Gastrocnemius medialis (tissue), 4 donors: ENCODE results near the gene CTSL.

ENCODE experiments used
- CTCF ChIP-seq, 5 experiments: fragments of 450-650 bp in 3 of 5; fragments of 200-600 bp in 2 of 5; sonication (generic) in 2 of 5; IDR thresholded peaks in 4 of 5; conservative IDR thresholded peaks in 1 of 5; 1 replicate in 4 of 5; 2 replicates in 1 of 5; pipeline ENCODE4 v1.5.1; 2016 to 2019; ENCODE audit warnings: antibody characterized with exemption in 5 of 5, mild to moderate bottlenecking in 3 of 5, moderate library complexity in 3 of 5
- POLR2A ChIP-seq, 2 donors: fragments of 450-650 bp; IDR thresholded peaks; one replicate each; pipeline ENCODE4 v1.6.1; 2017; ENCODE audit warnings: antibody characterized with exemption in 2 of 2, mild to moderate bottlenecking in 2 of 2, moderate library complexity in 2 of 2

GRCh38 chr9:87676976-87677775 lies 48.7 kb upstream of the CTSL start:
- TF ChIP-seq CTCF (IDR thresholded peaks at IDR 0.05 in 4 of 5, conservative IDR thresholded peaks at IDR 0.05 in 1 of 5) (no peak), POLR2A (IDR thresholded peaks at IDR 0.05) (no peak)
